SK-N-SH treated with all-trans-retinoic acid at 6 μM for 48 hours (cell line): Measurements from ENCODE around the gene TRDMT1.

ENCODE experiments used
- ATAC-seq: fragments of 200-7000 bp; cut with Tn5 transposase; 3 replicates; pipeline ENCODE4 v1.9.1; 2020; ENCODE audit warnings: mild to moderate bottlenecking, moderate library complexity
- ARNTL ChIP-seq: fragments of 450-650 bp; formaldehyde crosslinking; IDR thresholded peaks from 2 replicates; pipeline ENCODE4 v1.5.0; 2020; ENCODE audit warnings: low read depth, mild to moderate bottlenecking, moderate library complexity, borderline replicate concordance
- BACH2 ChIP-seq: fragments of 250-450 bp; sonication (Bioruptor Pico); IDR thresholded peaks from 2 replicates; pipeline ENCODE4 v1.9.0; 2021; ENCODE audit warnings: mild to moderate bottlenecking, borderline replicate concordance
- CREB5 ChIP-seq: fragments of 250-450 bp; sonication (Bioruptor Pico); IDR thresholded peaks from 2 replicates; pipeline ENCODE4 v1.5.1; 2020; ENCODE audit warnings: low read depth, mild to moderate bottlenecking, moderate library complexity
- CSDC2 ChIP-seq: fragments of 250-450 bp; sonication (Bioruptor Pico); IDR thresholded peaks from 2 replicates; pipeline ENCODE4 v1.5.0; 2020; ENCODE audit warnings: mild to moderate bottlenecking, moderate library complexity
- CSRNP3 ChIP-seq: fragments of 250-450 bp; sonication (Bioruptor Pico); IDR thresholded peaks from 2 replicates; pipeline ENCODE4 v1.5.1; 2021; ENCODE audit warnings: mild to moderate bottlenecking, moderate library complexity
- ESRRG ChIP-seq: fragments of 250-450 bp; sonication (Bioruptor Pico); IDR thresholded peaks from 2 replicates; pipeline ENCODE4 v1.6.1; 2021; ENCODE audit warnings: mild to moderate bottlenecking
- GLIS3 ChIP-seq: fragments of 250-450 bp; sonication (Bioruptor Pico); IDR thresholded peaks from 2 replicates; pipeline ENCODE4 v1.5.0; 2020; ENCODE audit warnings: mild to moderate bottlenecking, moderate library complexity
- ISL1 ChIP-seq: fragments of 250-450 bp; sonication (Bioruptor Pico); IDR thresholded peaks from 2 replicates; pipeline ENCODE4 v2.1.2; 2022; ENCODE audit warnings: mild to moderate bottlenecking, moderate library complexity
- OSR1 ChIP-seq: fragments of 250-450 bp; sonication (Bioruptor Pico); IDR thresholded peaks from 2 replicates; pipeline ENCODE4 v1.8.0; 2022; ENCODE audit warnings: moderate library complexity, mild to moderate bottlenecking, inconsistent platforms
- PATZ1 ChIP-seq: fragments of 250-450 bp; sonication (Bioruptor Pico); IDR thresholded peaks from 2 replicates; pipeline ENCODE4 v1.8.0; 2020; ENCODE audit warnings: mild to moderate bottlenecking, moderate library complexity, borderline replicate concordance
- POU6F1 ChIP-seq: fragments of 250-450 bp; sonication (Bioruptor Pico); IDR thresholded peaks from 2 replicates; pipeline ENCODE4 v1.8.0; 2021; ENCODE audit warnings: low read depth, mild to moderate bottlenecking, moderate library complexity, borderline replicate concordance
- PPARA ChIP-seq: fragments of 250-450 bp; sonication (Bioruptor Pico); IDR thresholded peaks from 2 replicates; pipeline ENCODE4 v1.5.0; 2020; ENCODE audit warnings: mild to moderate bottlenecking, borderline replicate concordance
- RARB ChIP-seq: fragments of 250-450 bp; sonication (Bioruptor Pico); IDR thresholded peaks from 2 replicates; pipeline ENCODE4 v1.8.0; 2021; ENCODE audit warnings: mild to moderate bottlenecking, moderate library complexity
- TOX ChIP-seq: fragments of 250-450 bp; sonication (Bioruptor Pico); IDR thresholded peaks from 2 replicates; pipeline ENCODE4 v1.8.0; 2021; ENCODE audit warnings: mild to moderate bottlenecking, moderate library complexity, borderline replicate concordance
- TSHZ2 ChIP-seq: fragments of 250-450 bp; sonication (Bioruptor Pico); IDR thresholded peaks from 2 replicates; pipeline ENCODE4 v1.5.0; 2020; ENCODE audit warnings: mild to moderate bottlenecking, moderate library complexity
- ZC3H10 ChIP-seq: fragments of 250-450 bp; sonication (Bioruptor Pico); IDR thresholded peaks from 2 replicates; pipeline ENCODE4 v1.5.1; 2021; ENCODE audit warnings: mild to moderate bottlenecking, moderate library complexity
- ZNF565 ChIP-seq: fragments of 450-650 bp; formaldehyde crosslinking; conservative IDR thresholded peaks from 2 replicates; pipeline ENCODE4 v1.5.0; 2020; ENCODE audit warnings: low read depth, mild to moderate bottlenecking, moderate library complexity
- ZNF70 ChIP-seq: fragments of 450-650 bp; formaldehyde crosslinking; IDR thresholded peaks from 2 replicates; pipeline ENCODE4 v1.5.0; 2020; ENCODE audit warnings: mild to moderate bottlenecking, moderate library complexity
- ZNF8 ChIP-seq: fragments of 450-650 bp; formaldehyde crosslinking; IDR thresholded peaks from 2 replicates; pipeline ENCODE4 v1.5.0; 2020; ENCODE audit warnings: mild to moderate bottlenecking, moderate library complexity

TRDMT1 gene

GRCh38 chr10:17113889-17114540, 87.5 kb downstream of the TRDMT1 start:
- TF ChIP-seq TSHZ2 (no peak), POU6F1 (no peak), ZNF8 (CRISPR knock-in tag) (no peak), ISL1 (CRISPR knock-in tag) (no peak), RARB (CRISPR knock-in tag) (no peak), CSDC2 (CRISPR knock-in tag) (no peak), GLIS3 (CRISPR knock-in tag) (no peak), CSRNP3 (CRISPR knock-in tag) (no peak), PATZ1 (no peak), TOX (CRISPR knock-in tag) (no peak), ZC3H10 (CRISPR knock-in tag) (no peak), OSR1 (no peak), PPARA (CRISPR knock-in tag) (no peak)
- ATAC-seq = no peak

GRCh38 chr10:17113346-17113745, 88.1 kb downstream of the TRDMT1 start:
- ATAC-seq = no peak
- no peak for TF ChIP-seq CSRNP3 (CRISPR knock-in tag)
- no peak for TF ChIP-seq ISL1 (CRISPR knock-in tag)

- ATAC-seq = no peak
- TF ChIP-seq BACH2 (CRISPR knock-in tag) (no peak), ARNTL (CRISPR knock-in tag) (no peak), POU6F1 (no peak), TOX (CRISPR knock-in tag) (no peak), ZNF70 (CRISPR knock-in tag) (no peak), ZNF8 (CRISPR knock-in tag) (no peak), TSHZ2 (no peak), GLIS3 (CRISPR knock-in tag) (no peak), CSRNP3 (CRISPR knock-in tag) (no peak), ZNF565 (CRISPR knock-in tag) (no peak), CREB5 (CRISPR knock-in tag) (no peak), ESRRG (no peak), PPARA (CRISPR knock-in tag) (no peak), CSDC2 (CRISPR knock-in tag) (no peak)
- TF ChIP-seq, all 23 proteins: peak for 0
Observed at GRCh38 chr10:17112566-17112965, 88.9 kb downstream of the TRDMT1 start.
